OCI-LY3 (cell line): ENCODE data around the gene MCEMP1.

Experiments used
- H2AFZ ChIP-seq: fragments of 200-600, 300-600 bp; shearing (Covaris generic); 2 replicates; pipeline ENCODE4 v1.6.0; 2014; ENCODE audit warnings: antibody characterized with exemption, low read depth, low read length
- H3K27ac ChIP-seq: fragments of 200-600, 300-600 bp; sonication (generic); 2 replicates; pipeline ENCODE4 v1.5.1; 2014; ENCODE audit warnings: mild to moderate bottlenecking, low read length, moderate library complexity, mixed read lengths
- H3K27me3 ChIP-seq: fragments of 200-600, 300-600 bp; sonication (generic); 2 replicates; pipeline ENCODE4 v1.6.1; 2014; ENCODE audit warnings: low read depth, low read length, mixed read lengths
- H3K36me3 ChIP-seq: fragments of 200-600, 300-600 bp; sonication (generic); replicated peaks from 2 replicates; pipeline ENCODE3; 2014; ENCODE audit warnings: low read depth, low read length, mixed read lengths
- H3K4me1 ChIP-seq: fragments of 300-600, 200-600 bp; sonication (generic); 2 replicates; pipeline ENCODE4 v1.6.1; 2014; ENCODE audit warnings: low read length, mixed read lengths
- H3K4me2 ChIP-seq: fragments of 200-600, 300-600 bp; sonication (generic); 2 replicates; pipeline ENCODE4 v1.6.1; 2014; ENCODE audit warnings: low read length, mixed read lengths
- H3K4me3 ChIP-seq: fragments of 300-600, 200-600 bp; sonication (generic); 2 replicates; pipeline ENCODE4 v1.5.1; 2014; ENCODE audit warnings: antibody characterized with exemption, mild to moderate bottlenecking, low read length, moderate library complexity
- H3K79me2 ChIP-seq: fragments of 300-600, 200-600 bp; shearing (Covaris generic); 2 replicates; pipeline ENCODE4 v1.6.1; 2014; ENCODE audit warnings: mild to moderate bottlenecking, low read length, mixed read lengths
- H3K9ac ChIP-seq: fragments of 300-600, 200-600 bp; shearing (Covaris generic); 2 replicates; pipeline ENCODE4 v1.6.0; 2014; ENCODE audit warnings: mild to moderate bottlenecking, low read length, moderate library complexity
- H3K9me3 ChIP-seq: fragments of 200-600, 300-600 bp; shearing (Covaris generic); 2 replicates; pipeline ENCODE4 v1.6.1; 2014; ENCODE audit warnings: low read length, mixed read lengths; ENCODE audit not compliant: insufficient read depth
- H4K20me1 ChIP-seq: fragments of 200-600, 300-600 bp; sonication (generic); 2 replicates; pipeline ENCODE4 v1.6.1; 2016; ENCODE audit warnings: low read length, mixed read lengths; ENCODE audit not compliant: insufficient read depth
- CTCF ChIP-seq: fragments of 200-600, 300-600 bp; sonication (generic); IDR thresholded peaks from 2 replicates; pipeline ENCODE4 v1.5.1; 2014; ENCODE audit warnings: antibody characterized with exemption, low read length, low read depth
- EZH2phosphoT487 ChIP-seq: fragments of 200-600 bp; shearing (Covaris generic); IDR thresholded peaks from 2 replicates; pipeline ENCODE4 v1.6.1; 2018; ENCODE audit warnings: antibody characterized with exemption, mixed run types, low read depth

Gene MCEMP1

GRCh38 chr19:7678971-7679751, 2.3 kb downstream of the MCEMP1 start:
- peak overlapping the region; percentile 90 for H3K4me3 ChIP-seq
- H3K4me1 ChIP-seq, result peaks cover 25% of the 10 kb centered on the region
- H3K27ac ChIP-seq, result no peak overlapping the region
- peaks cover 13% of the 10 kb centered on the region for H3K36me3 ChIP-seq
- no peaks in the 10 kb centered on the region for H4K20me1 ChIP-seq
- H2AFZ ChIP-seq, result peak overlapping the region; percentile 20; the same call in 1 of the 2 replicates
- no peak overlapping the region for H3K9ac ChIP-seq
- TF ChIP-seq EZH2phosphoT487 (no peak), CTCF (peak; percentile 95)
- peaks cover 36% of the 10 kb centered on the region for H3K27me3 ChIP-seq
- H3K4me2 ChIP-seq, result peak overlapping the region; percentile 90
- no peaks in the 10 kb centered on the region for H3K9me3 ChIP-seq
- peaks cover 15% of the 10 kb centered on the region for H3K79me2 ChIP-seq

GRCh38 chr19:7679771-7680605, 3.1 kb downstream of the MCEMP1 start:
- H3K27me3 ChIP-seq, result peaks cover 32% of the 10 kb centered on the region
- H3K36me3 ChIP-seq, result peaks cover 13% of the 10 kb centered on the region
- H3K4me2 ChIP-seq, result peak overlapping the region; percentile 90
- peaks cover 15% of the 10 kb centered on the region for H3K79me2 ChIP-seq
- H3K9ac ChIP-seq, result peak overlapping the region; percentile 43; the same call in 1 of the 2 replicates
- TF ChIP-seq EZH2phosphoT487 (no peak), CTCF (no peak)
- H3K4me3 ChIP-seq, result peak overlapping the region; percentile 90
- no peak overlapping the region for H3K27ac ChIP-seq
- peaks cover 25% of the 10 kb centered on the region for H3K4me1 ChIP-seq
- H3K9me3 ChIP-seq, result no peaks in the 10 kb centered on the region
- no peaks in the 10 kb centered on the region for H4K20me1 ChIP-seq
- peak overlapping the region; percentile 95 for H2AFZ ChIP-seq

- H3K27me3 ChIP-seq, result peaks cover 28% of the 10 kb centered on the region
- peak; percentile 89 for TF ChIP-seq CTCF
- no peak for TF ChIP-seq EZH2phosphoT487
- peak within 1 kb of the TSS; percentile 95 for H2AFZ ChIP-seq
- no peaks in the 10 kb centered on the region for H4K20me1 ChIP-seq
- H3K4me1 ChIP-seq, result peaks cover 25% of the 10 kb centered on the region
- no peaks in the 10 kb centered on the region for H3K9me3 ChIP-seq
- H3K4me3 ChIP-seq, result peak within 1 kb of the TSS; percentile 90
- peaks cover 15% of the 10 kb centered on the region for H3K79me2 ChIP-seq
- H3K36me3 ChIP-seq, result peaks cover 13% of the 10 kb centered on the region
- H3K4me2 ChIP-seq, result peak within 1 kb of the TSS; percentile 90
- peak within 1 kb of the TSS; percentile 93 for H3K9ac ChIP-seq
- peak within 1 kb of the TSS; percentile 50 for H3K27ac ChIP-seq
Observed at GRCh38 chr19:7680606-7681339, 3.9 kb downstream of the MCEMP1 start, which contains the start of gene TRAPPC5. Gene TRAPPC5, plus strand, starts transcription at chr19:7680833. Its CDS starts 1,421 bp downstream, at chr19:7682254.
